ENCODE data around the gene RGS18. TPM values are rescaled to one million over a fixed set of nuclear protein-coding genes. Genes with fewer than 3 reads are reported as not detected.

The RGS18 gene
- polyA plus RNA-seq (2012; ENCODE audit: insufficient read depth, insufficient read length, low read depth) = not detected

GRCh38 chr1:192158181-192158580 is at the start of gene RGS18:
TSS of gene RGS18 (plus strand) at chr1:192158462. CDS start at chr1:192158638, 176 bp downstream.
- no peaks in the 10 kb centered on the region for H3K36me3 ChIP-seq
- H3K4me3 ChIP-seq (ENCODE audit: low read depth, low read length) = no peak within 1 kb of the TSS
- H3K4me1 ChIP-seq = no peaks in the 10 kb centered on the region
- TF ChIP-seq CTCF (IDR thresholded peaks at IDR 0.05; ENCODE audit: low read depth, low read length) = no peak
- H3K9me3 ChIP-seq = no peaks in the 10 kb centered on the region
- no peaks in the 10 kb centered on the region for H3K27me3 ChIP-seq
- no peak for DNase-seq

- Histone ChIP-seq H3K4me3 (ENCODE audit: low read depth, low read length) (no peak overlapping the region), H3K27me3 (no peaks in the 10 kb centered on the region), H3K4me1 (no peaks in the 10 kb centered on the region), H3K9me3 (no peaks in the 10 kb centered on the region), H3K36me3 (no peaks in the 10 kb centered on the region)
- no peak for TF ChIP-seq CTCF (IDR thresholded peaks at IDR 0.05; ENCODE audit: low read depth, low read length)
- no peak for DNase-seq
Measured at GRCh38 chr1:192109576-192109975, 48.7 kb upstream of the RGS18 start.

- no peak for DNase-seq
- H3K4me3 ChIP-seq (ENCODE audit: low read depth, low read length) = no peak overlapping the region
- H3K27me3 ChIP-seq = no peaks in the 10 kb centered on the region
- TF ChIP-seq CTCF (IDR thresholded peaks at IDR 0.05; ENCODE audit: low read depth, low read length) = no peak
- H3K4me1 ChIP-seq = no peaks in the 10 kb centered on the region
- H3K36me3 ChIP-seq = no peaks in the 10 kb centered on the region
- no peaks in the 10 kb centered on the region for H3K9me3 ChIP-seq
Measured at GRCh38 chr1:192115000-192115399, 43.3 kb upstream of the RGS18 start.

GRCh38 chr1:192118881-192119405 is 39.3 kb upstream of the RGS18 start:
- Histone ChIP-seq H3K4me3 (ENCODE audit: low read depth, low read length) (no peak overlapping the region), H3K27me3 (no peaks in the 10 kb centered on the region), H3K36me3 (no peaks in the 10 kb centered on the region), H3K9me3 (no peaks in the 10 kb centered on the region), H3K4me1 (no peaks in the 10 kb centered on the region)
- no peak for TF ChIP-seq CTCF (IDR thresholded peaks at IDR 0.05; ENCODE audit: low read depth, low read length)
- no peak for DNase-seq

- no peak for DNase-seq
- no peak for TF ChIP-seq CTCF (IDR thresholded peaks at IDR 0.05; ENCODE audit: low read depth, low read length)
- H3K27me3 ChIP-seq = no peaks in the 10 kb centered on the region
- no peaks in the 10 kb centered on the region for H3K9me3 ChIP-seq
- no peaks in the 10 kb centered on the region for H3K36me3 ChIP-seq
- no peaks in the 10 kb centered on the region for H3K4me1 ChIP-seq
- H3K4me3 ChIP-seq (ENCODE audit: low read depth, low read length) = no peak overlapping the region
Measured at GRCh38 chr1:192119701-192120100, 38.6 kb upstream of the RGS18 start.

GRCh38 chr1:192122668-192123067 is 35.6 kb upstream of the RGS18 start:
- no peak overlapping the region for H3K4me3 ChIP-seq (ENCODE audit: low read depth, low read length)
- DNase-seq = no peak
- H3K27me3 ChIP-seq = no peaks in the 10 kb centered on the region
- no peaks in the 10 kb centered on the region for H3K36me3 ChIP-seq
- TF ChIP-seq CTCF (IDR thresholded peaks at IDR 0.05; ENCODE audit: low read depth, low read length) = no peak
- H3K9me3 ChIP-seq = no peaks in the 10 kb centered on the region
- no peaks in the 10 kb centered on the region for H3K4me1 ChIP-seq
